Measurements from ENCODE around the gene NPIPB8. TPM values are rescaled to one million over a fixed set of nuclear protein-coding genes. Genes with fewer than 3 reads are reported as not detected.
"Not testable (repeated sequence)": the region's sequence is repeated elsewhere in the genome, so short reads cannot be mapped to it uniquely, and the experiment has no call there.

NPIPB8 gene
- total RNA-seq, 1 donor from 2014 or later, result not detected

- H2AFZ ChIP-seq (replicated peaks); H3K4me1 ChIP-seq; H3K9ac ChIP-seq; H3F3A ChIP-seq (ENCODE audit: low read depth); H4K20me1 ChIP-seq (ENCODE audit: low read depth); DNase-seq (ENCODE audit: low spot score); H3K4me1 Mint-ChIP-seq; H3K4me2 ChIP-seq; H3K9me3 ChIP-seq (ENCODE audit: low read depth); H3K4me3 Mint-ChIP-seq; H3K36me3 ChIP-seq; H3K27ac Mint-ChIP-seq; H3K4me3 ChIP-seq; H3K79me2 ChIP-seq (ENCODE audit: low read depth); H3K27ac ChIP-seq; H3K36me3 Mint-ChIP-seq; H3K27me3 Mint-ChIP-seq (ENCODE audit: insufficient read depth, low read depth); H3K9me3 Mint-ChIP-seq; H3K27me3 ChIP-seq: not testable (repeated sequence)
These were observed 30.3 kb downstream of the NPIPB8 start for GRCh38 chr16:28668199-28668598.

- H3K36me3 ChIP-seq; H3K27me3 Mint-ChIP-seq (ENCODE audit: insufficient read depth, low read depth); H3K79me2 ChIP-seq (ENCODE audit: low read depth); H3K27ac Mint-ChIP-seq; H3K9me3 Mint-ChIP-seq; H3K27me3 ChIP-seq; H3K27ac ChIP-seq; DNase-seq (ENCODE audit: low spot score); H3K4me1 Mint-ChIP-seq; H2AFZ ChIP-seq (replicated peaks); H3K4me1 ChIP-seq; H3K4me3 ChIP-seq; H3K4me2 ChIP-seq; H3K36me3 Mint-ChIP-seq; H3F3A ChIP-seq (ENCODE audit: low read depth); H3K9me3 ChIP-seq (ENCODE audit: low read depth); H4K20me1 ChIP-seq (ENCODE audit: low read depth); H3K9ac ChIP-seq; H3K4me3 Mint-ChIP-seq: not testable (repeated sequence)
These were observed 50.6 kb downstream of the NPIPB8 start for GRCh38 chr16:28688327-28688952.

GRCh38 chr16:28689425-28689824 lies 51.6 kb downstream of the NPIPB8 start:
- H4K20me1 ChIP-seq (ENCODE audit: low read depth); H3K4me3 ChIP-seq; H3K9me3 Mint-ChIP-seq; H3K27me3 Mint-ChIP-seq (ENCODE audit: insufficient read depth, low read depth); DNase-seq (ENCODE audit: low spot score); H3K4me1 ChIP-seq; H3K9me3 ChIP-seq (ENCODE audit: low read depth); H3K4me1 Mint-ChIP-seq; H3K4me3 Mint-ChIP-seq; H2AFZ ChIP-seq (replicated peaks); H3K27me3 ChIP-seq; H3K79me2 ChIP-seq (ENCODE audit: low read depth); H3K36me3 Mint-ChIP-seq; H3K9ac ChIP-seq; H3F3A ChIP-seq (ENCODE audit: low read depth); H3K27ac ChIP-seq; H3K27ac Mint-ChIP-seq; H3K36me3 ChIP-seq; H3K4me2 ChIP-seq: not testable (repeated sequence)

GRCh38 chr16:28691722-28692121 lies 53.9 kb downstream of the NPIPB8 start:
- H3K36me3 ChIP-seq; H3K9me3 ChIP-seq (ENCODE audit: low read depth); H3K4me1 Mint-ChIP-seq; H3K4me3 Mint-ChIP-seq; DNase-seq (ENCODE audit: low spot score); H3K36me3 Mint-ChIP-seq; H3K9ac ChIP-seq; H4K20me1 ChIP-seq (ENCODE audit: low read depth); H3K9me3 Mint-ChIP-seq; H3K79me2 ChIP-seq (ENCODE audit: low read depth); H3F3A ChIP-seq (ENCODE audit: low read depth); H3K4me2 ChIP-seq; H3K27ac ChIP-seq; H3K27ac Mint-ChIP-seq; H2AFZ ChIP-seq (replicated peaks); H3K27me3 Mint-ChIP-seq (ENCODE audit: insufficient read depth, low read depth); H3K27me3 ChIP-seq; H3K4me1 ChIP-seq; H3K4me3 ChIP-seq: not testable (repeated sequence)

- not testable (repeated sequence) for H3K4me1 ChIP-seq; H3K9me3 ChIP-seq (ENCODE audit: low read depth); H3K27ac Mint-ChIP-seq; H3K4me1 Mint-ChIP-seq; H3K27me3 Mint-ChIP-seq (ENCODE audit: insufficient read depth, low read depth); H3K36me3 ChIP-seq; H3K9ac ChIP-seq; H3K4me2 ChIP-seq; H3K27ac ChIP-seq; H3F3A ChIP-seq (ENCODE audit: low read depth); H4K20me1 ChIP-seq (ENCODE audit: low read depth); DNase-seq (ENCODE audit: low spot score); H3K4me3 ChIP-seq; H2AFZ ChIP-seq (replicated peaks); H3K36me3 Mint-ChIP-seq; H3K9me3 Mint-ChIP-seq; H3K4me3 Mint-ChIP-seq; H3K27me3 ChIP-seq; H3K79me2 ChIP-seq (ENCODE audit: low read depth)
These were observed 55.5 kb downstream of the NPIPB8 start for GRCh38 chr16:28693257-28693950.

- not testable (repeated sequence) for H4K20me1 ChIP-seq (ENCODE audit: low read depth); H3K4me1 Mint-ChIP-seq; H3K36me3 Mint-ChIP-seq; H3K9me3 Mint-ChIP-seq; H3K9me3 ChIP-seq (ENCODE audit: low read depth); H3K9ac ChIP-seq; H3K27me3 Mint-ChIP-seq (ENCODE audit: insufficient read depth, low read depth); DNase-seq (ENCODE audit: low spot score); H3K27ac ChIP-seq; H3K27me3 ChIP-seq; H3K79me2 ChIP-seq (ENCODE audit: low read depth); H3K4me3 ChIP-seq; H3K27ac Mint-ChIP-seq; H3K4me3 Mint-ChIP-seq; H3K4me1 ChIP-seq; H3F3A ChIP-seq (ENCODE audit: low read depth); H3K4me2 ChIP-seq; H3K36me3 ChIP-seq; H2AFZ ChIP-seq (replicated peaks)
These were observed 61.9 kb downstream of the NPIPB8 start for GRCh38 chr16:28699792-28700191.

- not testable (repeated sequence) for H3K27ac ChIP-seq; H3K4me2 ChIP-seq; H4K20me1 ChIP-seq (ENCODE audit: low read depth); H3K9ac ChIP-seq; H3K27ac Mint-ChIP-seq; H3K27me3 ChIP-seq; H3K27me3 Mint-ChIP-seq (ENCODE audit: insufficient read depth, low read depth); H2AFZ ChIP-seq (replicated peaks); H3K36me3 Mint-ChIP-seq; H3K9me3 ChIP-seq (ENCODE audit: low read depth); H3K36me3 ChIP-seq; H3K4me1 Mint-ChIP-seq; H3K79me2 ChIP-seq (ENCODE audit: low read depth); H3F3A ChIP-seq (ENCODE audit: low read depth); H3K4me1 ChIP-seq; H3K4me3 Mint-ChIP-seq; H3K9me3 Mint-ChIP-seq; H3K4me3 ChIP-seq
- DNase-seq (ENCODE audit: low spot score), result peak; percentile 0
These were observed 62.5 kb downstream of the NPIPB8 start for GRCh38 chr16:28700349-28700748.

GRCh38 chr16:28701384-28701783 lies 63.5 kb downstream of the NPIPB8 start:
- not testable (repeated sequence) for H3K4me3 Mint-ChIP-seq; H3K36me3 Mint-ChIP-seq; H2AFZ ChIP-seq (replicated peaks); H3K27me3 ChIP-seq; H3K4me1 Mint-ChIP-seq; H3K9ac ChIP-seq; H3K27me3 Mint-ChIP-seq (ENCODE audit: insufficient read depth, low read depth); H3K27ac Mint-ChIP-seq; H3K9me3 Mint-ChIP-seq; H3K4me2 ChIP-seq; H3K36me3 ChIP-seq; H3K4me1 ChIP-seq; H3K9me3 ChIP-seq (ENCODE audit: low read depth); H3K27ac ChIP-seq; H3K4me3 ChIP-seq; H3K79me2 ChIP-seq (ENCODE audit: low read depth); H3F3A ChIP-seq (ENCODE audit: low read depth); H4K20me1 ChIP-seq (ENCODE audit: low read depth); DNase-seq (ENCODE audit: low spot score)

Measured in neural progenitor cell (in vitro differentiated cells).